Measurements from ENCODE around the gene KIF3A.

DNA sequence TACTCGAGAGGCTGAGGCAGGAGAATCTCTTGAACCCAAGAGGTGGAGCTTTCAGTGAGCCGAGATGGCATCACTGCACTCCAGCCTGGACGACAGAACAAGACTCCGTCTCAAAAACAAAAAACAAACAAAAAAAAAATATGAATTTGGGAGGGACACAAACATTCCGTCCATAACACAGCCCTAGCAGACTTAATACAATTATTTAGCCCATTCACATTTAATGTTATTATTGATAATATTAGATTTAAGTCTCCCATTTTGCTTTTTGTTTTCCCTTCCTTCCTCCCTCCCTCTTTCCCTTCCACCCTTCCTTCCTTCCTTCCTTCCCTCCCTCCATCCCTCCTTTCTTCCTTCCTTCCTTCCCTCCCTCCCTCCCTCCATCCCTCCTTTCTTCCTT, 5.3 kb upstream of the KIF3A start:
- TF ChIP-seq POLR2A (IDR thresholded peaks at IDR 0.05) (no peak), CTCF (IDR thresholded peaks at IDR 0.05) (no peak)

Measured in testis (tissue), 2 donors.